ENCODE results near the gene CACNA1D. TPM values are rescaled to one million over a fixed set of nuclear protein-coding genes. Genes with fewer than 3 reads are reported as not detected.

CACNA1D gene
- total and polyA plus RNA-seq, 2 donors (not counting 3 experiments of a cell fraction or from before 2014, with no cell fraction given): 0.06 TPM; not detected in 1

GRCh38 chr3:53670721-53671120, 176.3 kb downstream of the CACNA1D start:
- no peaks in the 10 kb centered on the region for H4K20me1 ChIP-seq (replicated peaks; ENCODE audit: control insufficient read depth, extremely low read depth, insufficient read depth, low read length)
- CTCF ChIA-PET: interaction anchor here (2.9 kb wide), 1 partner anchor 10 kb away, joined by 12 read pairs; no protein-coding TSS in a partner anchor
- no TSS peak for BruUV-seq (replicated peaks)

GRCh38 chr3:53671192-53671960, 177.0 kb downstream of the CACNA1D start:
- POLR2A ChIA-PET: no interaction called here
- Histone ChIP-seq H3K9me1 (replicated peaks; ENCODE audit: control insufficient read depth, extremely low read depth, insufficient read depth, low read length) (no peaks in the 10 kb centered on the region), H4K20me1 (replicated peaks; ENCODE audit: control insufficient read depth, extremely low read depth, insufficient read depth, low read length) (no peaks in the 10 kb centered on the region), H3K27me3 (ENCODE audit: control insufficient read depth in 2 of 2, insufficient read depth in 2 of 2, low read length in 2 of 2) (no peaks in the 10 kb centered on the region), H3K4me2 (ENCODE audit: insufficient read depth, low read length) (no peak overlapping the region), H2AFZ (ENCODE audit: low read depth, low read length) (no peak overlapping the region), H3K9me3 (replicated peaks; ENCODE audit: control insufficient read depth, insufficient read depth, low read length) (no peaks in the 10 kb centered on the region), H3K4me1 (ENCODE audit: control insufficient read depth, extremely low read depth, insufficient read depth, low read length) (no peaks in the 10 kb centered on the region), H3K27ac (ENCODE audit: insufficient read depth, low read depth, low read length) (no peak overlapping the region), H3K36me3 (ENCODE audit: control insufficient read depth in 2 of 2, extremely low read depth in 1 of 2, insufficient read depth in 2 of 2, low read length in 2 of 2) (no peaks in the 10 kb centered on the region), H3K79me2 (ENCODE audit: control insufficient read depth, insufficient read depth, low read length) (no peaks in the 10 kb centered on the region), H3K9ac (replicated peaks; ENCODE audit: extremely low read depth, insufficient read depth, low read length) (no peak overlapping the region), H3K4me3 (replicated peaks in 1 of 3; ENCODE audit: insufficient read depth in 1 of 3, low read depth in 1 of 3, low read length in 3 of 3) (no peak overlapping the region)
- DNase-seq (ENCODE audit: low read depth, low spot score) (no peak), FAIRE-seq (no peak)
- intact Hi-C loops (cut with micrococcal nuclease): no loop called here
- BruUV-seq (replicated peaks): no TSS peak
- TF ChIP-seq, protein P1, sequence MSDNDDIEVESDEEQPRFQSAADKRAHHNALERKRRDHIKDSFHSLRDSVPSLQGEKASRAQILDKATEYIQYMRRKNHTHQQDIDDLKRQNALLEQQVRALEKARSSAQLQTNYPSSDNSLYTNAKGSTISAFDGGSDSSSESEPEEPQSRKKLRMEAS (IDR thresholded peaks at IDR 0.05; ENCODE audit: insufficient read depth, insufficient read length): no peak
- TF ChIP-seq POLR2AphosphoS5 (IDR thresholded peaks at IDR 0.05; ENCODE audit: insufficient read depth, low read depth, low read length) (no peak), EZH2 (IDR thresholded peaks at IDR 0.05; ENCODE audit: borderline replicate concordance, low read depth, low read length, severe bottlenecking) (no peak), GATA2 (IDR thresholded peaks at IDR 0.05; ENCODE audit: insufficient read depth, insufficient read length, low read depth, low read length) (no peak)
- TF ChIP-seq, protein P2, sequence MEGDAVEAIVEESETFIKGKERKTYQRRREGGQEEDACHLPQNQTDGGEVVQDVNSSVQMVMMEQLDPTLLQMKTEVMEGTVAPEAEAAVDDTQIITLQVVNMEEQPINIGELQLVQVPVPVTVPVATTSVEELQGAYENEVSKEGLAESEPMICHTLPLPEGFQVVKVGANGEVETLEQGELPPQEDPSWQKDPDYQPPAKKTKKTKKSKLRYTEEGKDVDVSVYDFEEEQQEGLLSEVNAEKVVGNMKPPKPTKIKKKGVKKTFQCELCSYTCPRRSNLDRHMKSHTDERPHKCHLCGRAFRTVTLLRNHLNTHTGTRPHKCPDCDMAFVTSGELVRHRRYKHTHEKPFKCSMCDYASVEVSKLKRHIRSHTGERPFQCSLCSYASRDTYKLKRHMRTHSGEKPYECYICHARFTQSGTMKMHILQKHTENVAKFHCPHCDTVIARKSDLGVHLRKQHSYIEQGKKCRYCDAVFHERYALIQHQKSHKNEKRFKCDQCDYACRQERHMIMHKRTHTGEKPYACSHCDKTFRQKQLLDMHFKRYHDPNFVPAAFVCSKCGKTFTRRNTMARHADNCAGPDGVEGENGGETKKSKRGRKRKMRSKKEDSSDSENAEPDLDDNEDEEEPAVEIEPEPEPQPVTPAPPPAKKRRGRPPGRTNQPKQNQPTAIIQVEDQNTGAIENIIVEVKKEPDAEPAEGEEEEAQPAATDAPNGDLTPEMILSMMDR (IDR thresholded peaks at IDR 0.05; ENCODE audit: extremely low read depth in 1 of 2, insufficient read depth in 1 of 2, low read depth in 1 of 2, low read length in 2 of 2): no peak
- dilution Hi-C loops (cut with MboI; ENCODE audit: extremely low pct_ligation_motif_present, low sequenced_read_pairs): no loop called here
- CTCF ChIA-PET: interaction anchor here (0.7 kb wide), 1 partner anchor 13 kb away, joined by 3 read pairs; no protein-coding TSS in a partner anchor

More at GRCh38 chr3:53670721-53671120, 176.3 kb downstream of the CACNA1D start:
- no peaks in the 10 kb centered on the region for H3K27me3 ChIP-seq (ENCODE audit: control insufficient read depth in 2 of 2, insufficient read depth in 2 of 2, low read length in 2 of 2)
- H3K9ac ChIP-seq (replicated peaks; ENCODE audit: extremely low read depth, insufficient read depth, low read length): no peak overlapping the region
- DNase-seq (ENCODE audit: low read depth, low spot score): no peak
- no peak overlapping the region for H3K27ac ChIP-seq (ENCODE audit: insufficient read depth, low read depth, low read length)
- no peaks in the 10 kb centered on the region for H3K4me1 ChIP-seq (ENCODE audit: control insufficient read depth, extremely low read depth, insufficient read depth, low read length)
- intact Hi-C loops (cut with micrococcal nuclease) (no loop called here), dilution Hi-C loops (cut with MboI; ENCODE audit: extremely low pct_ligation_motif_present, low sequenced_read_pairs) (no loop called here)
- no peak overlapping the region for H2AFZ ChIP-seq (ENCODE audit: low read depth, low read length)
- no peaks in the 10 kb centered on the region for H3K9me1 ChIP-seq (replicated peaks; ENCODE audit: control insufficient read depth, extremely low read depth, insufficient read depth, low read length)
- H3K9me3 ChIP-seq (replicated peaks; ENCODE audit: control insufficient read depth, insufficient read depth, low read length): no peaks in the 10 kb centered on the region
- POLR2A ChIA-PET: no interaction called here
- TF ChIP-seq MYC (IDR thresholded peaks at IDR 0.05; ENCODE audit: low read depth, low read length): no peak
- TF ChIP-seq, protein P2 (IDR thresholded peaks at IDR 0.05; ENCODE audit: extremely low read depth in 1 of 2, insufficient read depth in 1 of 2, low read depth in 1 of 2, low read length in 2 of 2): no peak
- no peak for TF ChIP-seq FOS (IDR thresholded peaks at IDR 0.05; ENCODE audit: borderline replicate concordance, insufficient read depth, low read length)
- TF ChIP-seq GATA2 (IDR thresholded peaks at IDR 0.05; ENCODE audit: insufficient read depth, insufficient read length, low read depth, low read length): no peak
- no peak for FAIRE-seq
- H3K4me3 ChIP-seq (replicated peaks in 1 of 3; ENCODE audit: insufficient read depth in 1 of 3, low read depth in 1 of 3, low read length in 3 of 3): no peak overlapping the region
- H3K36me3 ChIP-seq (ENCODE audit: control insufficient read depth in 2 of 2, extremely low read depth in 1 of 2, insufficient read depth in 2 of 2, low read length in 2 of 2): no peaks in the 10 kb centered on the region
- H3K4me2 ChIP-seq (ENCODE audit: insufficient read depth, low read length): no peak overlapping the region
- no peaks in the 10 kb centered on the region for H3K79me2 ChIP-seq (ENCODE audit: control insufficient read depth, insufficient read depth, low read length)
